GM12864 (cell line): Measurements from ENCODE around the gene LIN28B.

ENCODE experiments used
- DNase-seq: peaks from one replicate; pipeline ENCODE4 v3.0.0-alpha.2; 2011; ENCODE audit warnings: low read depth
- H3K4me3 ChIP-seq: 2 replicates; pipeline ENCODE4 v1.5.1; 2011; ENCODE audit warnings: mild to moderate bottlenecking, low read depth, low read length, control low read depth
- CTCF ChIP-seq: IDR thresholded peaks from 2 replicates; pipeline ENCODE4 v1.5.1; 2011; ENCODE audit warnings: low read depth, mild to moderate bottlenecking, moderate library complexity, low read length, control low read depth, inconsistent platforms; ENCODE audit errors: missing control alignments

LIN28B gene

GRCh38 chr6:105034470-105034869 is 77.6 kb downstream of the LIN28B start:
- no peak for DNase-seq
- no peak overlapping the region for H3K4me3 ChIP-seq
- no peak for TF ChIP-seq CTCF

GRCh38 chr6:105035299-105035698 is 78.4 kb downstream of the LIN28B start:
- no peak for TF ChIP-seq CTCF
- DNase-seq = no peak
- H3K4me3 ChIP-seq = no peak overlapping the region

DNA sequence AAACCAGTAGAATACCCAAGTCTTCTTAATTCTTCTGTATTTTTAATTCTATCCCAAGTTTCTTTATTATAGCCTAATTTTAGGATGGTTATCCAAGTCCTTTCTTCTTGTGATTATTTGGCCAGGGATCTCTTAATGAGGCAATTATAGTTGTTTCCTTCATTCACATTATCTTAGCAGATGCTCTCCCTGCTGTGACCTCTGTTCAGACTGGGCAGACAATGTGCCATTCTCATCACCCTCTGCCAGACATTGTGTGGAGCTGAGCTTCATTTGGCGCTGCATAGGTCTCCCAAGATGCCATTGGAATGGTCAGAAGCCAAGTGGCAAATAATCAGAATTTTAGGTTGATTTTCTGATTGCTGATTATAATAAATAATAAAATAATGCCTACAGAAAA is 79.4 kb downstream of the LIN28B start:
- no peak for TF ChIP-seq CTCF
- H3K4me3 ChIP-seq = no peak overlapping the region
- no peak for DNase-seq

- TF ChIP-seq CTCF = no peak
- no peak overlapping the region for H3K4me3 ChIP-seq
- DNase-seq = no peak
Measured at GRCh38 chr6:105038259-105038658, 81.4 kb downstream of the LIN28B start.

GRCh38 chr6:105041880-105042279 is 85.0 kb downstream of the LIN28B start:
- TF ChIP-seq CTCF = no peak
- H3K4me3 ChIP-seq = no peak overlapping the region
- no peak for DNase-seq

- no peak for DNase-seq
- no peak overlapping the region for H3K4me3 ChIP-seq
- TF ChIP-seq CTCF = no peak
Measured at GRCh38 chr6:105042648-105043047, 85.7 kb downstream of the LIN28B start.

GRCh38 chr6:105043979-105044378 is 87.1 kb downstream of the LIN28B start:
- no peak for DNase-seq
- TF ChIP-seq CTCF = no peak
- no peak overlapping the region for H3K4me3 ChIP-seq
